GM12873 (cell line): Measurements from ENCODE around the gene PCED1B.

Source experiments
- TF ChIP-seq, protein P1 (sequence below): IDR thresholded peaks from 2 replicates; pipeline ENCODE4 v1.5.1; 2012; ENCODE audit warnings: low read depth, mild to moderate bottlenecking, moderate library complexity, low read length, control low read depth; ENCODE audit not compliant: insufficient read depth; ENCODE audit errors: missing control alignments

Gene PCED1B

DNA sequence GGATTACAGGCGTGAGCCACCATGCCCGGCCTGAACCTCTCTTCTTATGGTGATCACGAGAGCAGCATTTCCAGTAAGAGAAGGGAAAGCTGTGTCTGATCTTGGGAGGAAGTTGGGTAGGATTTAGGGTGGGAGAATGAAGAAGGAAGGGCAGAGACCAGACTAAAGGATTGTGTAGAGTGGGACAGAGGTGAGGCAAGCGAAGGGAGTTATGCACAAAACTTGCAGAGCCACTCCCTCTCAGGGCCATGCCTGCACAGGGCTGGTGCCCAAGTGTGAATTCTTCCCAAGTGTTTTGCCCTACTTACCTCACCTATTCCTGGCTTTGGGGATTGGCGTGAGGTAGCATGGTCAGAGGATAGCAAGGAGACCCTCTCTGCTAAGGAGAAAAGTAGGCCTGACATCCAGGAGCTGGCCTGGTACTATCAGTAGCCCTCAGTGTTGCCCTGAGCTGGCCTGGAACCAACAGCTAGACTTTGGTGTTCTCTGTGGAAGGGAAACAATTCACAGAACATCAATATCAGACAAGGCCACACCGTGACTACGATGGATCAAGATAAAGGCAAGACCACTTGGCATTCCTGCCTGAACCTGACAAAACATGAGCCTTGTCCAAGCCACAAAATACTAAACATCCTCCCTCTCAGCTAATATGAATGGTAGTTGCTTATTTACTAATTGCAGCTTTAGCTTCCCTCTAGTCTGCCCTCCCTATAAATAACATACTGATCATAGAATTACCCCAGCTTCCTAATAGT lies 201.3 kb downstream of the PCED1B start:
- TF ChIP-seq, protein P1, sequence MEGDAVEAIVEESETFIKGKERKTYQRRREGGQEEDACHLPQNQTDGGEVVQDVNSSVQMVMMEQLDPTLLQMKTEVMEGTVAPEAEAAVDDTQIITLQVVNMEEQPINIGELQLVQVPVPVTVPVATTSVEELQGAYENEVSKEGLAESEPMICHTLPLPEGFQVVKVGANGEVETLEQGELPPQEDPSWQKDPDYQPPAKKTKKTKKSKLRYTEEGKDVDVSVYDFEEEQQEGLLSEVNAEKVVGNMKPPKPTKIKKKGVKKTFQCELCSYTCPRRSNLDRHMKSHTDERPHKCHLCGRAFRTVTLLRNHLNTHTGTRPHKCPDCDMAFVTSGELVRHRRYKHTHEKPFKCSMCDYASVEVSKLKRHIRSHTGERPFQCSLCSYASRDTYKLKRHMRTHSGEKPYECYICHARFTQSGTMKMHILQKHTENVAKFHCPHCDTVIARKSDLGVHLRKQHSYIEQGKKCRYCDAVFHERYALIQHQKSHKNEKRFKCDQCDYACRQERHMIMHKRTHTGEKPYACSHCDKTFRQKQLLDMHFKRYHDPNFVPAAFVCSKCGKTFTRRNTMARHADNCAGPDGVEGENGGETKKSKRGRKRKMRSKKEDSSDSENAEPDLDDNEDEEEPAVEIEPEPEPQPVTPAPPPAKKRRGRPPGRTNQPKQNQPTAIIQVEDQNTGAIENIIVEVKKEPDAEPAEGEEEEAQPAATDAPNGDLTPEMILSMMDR, result no peak

GRCh38 chr12:47281667-47282171 lies 202.3 kb downstream of the PCED1B start:
- TF ChIP-seq, protein P1, result no peak

DNA sequence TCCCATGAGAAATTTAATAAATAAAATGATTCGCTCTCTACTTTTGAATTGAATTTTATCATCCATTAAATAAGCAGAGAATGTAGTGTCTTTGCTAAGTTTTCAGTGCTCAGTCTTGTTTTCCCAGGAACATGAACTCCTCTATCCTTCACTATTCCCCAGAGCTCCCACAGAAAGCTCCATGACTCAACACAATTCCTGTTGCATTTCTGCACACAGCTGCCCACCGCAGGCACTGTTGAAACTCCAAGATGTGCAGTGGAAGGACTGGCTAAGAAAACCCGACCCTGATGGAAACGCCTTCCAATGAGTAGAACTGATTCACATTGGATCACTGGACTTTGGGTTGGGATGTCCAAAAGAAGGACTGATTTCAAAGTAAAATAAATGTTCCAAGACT lies 202.8 kb downstream of the PCED1B start:
- TF ChIP-seq, protein P1, result no peak
